ENCODE measurements around the gene SLC15A1. TPM values are rescaled to one million over a fixed set of nuclear protein-coding genes. Genes with fewer than 3 reads are reported as not detected.

SLC15A1 gene
- total and polyA plus RNA-seq, 2 donors (not counting 1 experiment from before 2014, with no cell fraction given), result not detected

GRCh38 chr13:98656223-98656622 lies 96.2 kb downstream of the SLC15A1 start:
- Histone ChIP-seq H3K9ac (ENCODE audit: low read length) (no peak overlapping the region), H3K27me3 (replicated peaks in 1 of 4; ENCODE audit: control extremely low read depth in 1 of 4, control insufficient read depth in 3 of 4, insufficient read depth in 4 of 4, low read length in 3 of 4) (peaks cover 0 to 3% (median 2%) of the 10 kb centered on the region in 4 experiments), H3K36me3 (replicated peaks in 1 of 2; ENCODE audit: control extremely low read depth in 1 of 2, control insufficient read depth in 1 of 2, extremely low read depth in 1 of 2, insufficient read depth in 2 of 2, low read length in 1 of 2) (no peaks in the 10 kb centered on the region), H4K20me1 (ENCODE audit: control insufficient read depth, insufficient read depth, low read length, poor library complexity, severe bottlenecking) (no peaks in the 10 kb centered on the region), H3K4me2 (replicated peaks; ENCODE audit: low read depth, low read length, poor library complexity, severe bottlenecking) (no peak overlapping the region), H3K4me3 (ENCODE audit: control extremely low read depth in 1 of 5, extremely low read depth in 1 of 5, insufficient read depth in 1 of 5, low read depth in 2 of 5, low read length in 4 of 5) (no peak overlapping the region), H3K79me2 (ENCODE audit: control insufficient read depth, insufficient read depth, low read length) (no peaks in the 10 kb centered on the region), H3K9me3 (ENCODE audit: control extremely low read depth in 1 of 3, control insufficient read depth in 2 of 3, insufficient read depth in 1 of 3, low read length in 2 of 3) (no peaks in the 10 kb centered on the region), H2AFZ (ENCODE audit: insufficient read depth, low read depth, low read length, poor library complexity, severe bottlenecking) (no peak overlapping the region), H3K4me1 (ENCODE audit: control insufficient read depth in 2 of 2, insufficient read depth in 2 of 2, low read length in 2 of 2) (peaks cover 0 to 5% of the 10 kb centered on the region in 2 donors), H3K27ac (ENCODE audit: low read length in 2 of 2) (no peak overlapping the region)
- no peak for TF ChIP-seq EZH2 (IDR thresholded peaks at IDR 0.05; ENCODE audit: borderline replicate concordance, insufficient read depth, low read depth, low read length, poor library complexity, severe bottlenecking)
- TF ChIP-seq CTCF (IDR thresholded peaks at IDR 0.05), result no peak
- Mint-ChIP-seq H3K9me3 (ENCODE audit: insufficient read depth) (no peaks in the 10 kb centered on the region), H3K4me1 (peaks cover 3% of the 10 kb centered on the region), H3K4me3 (no peak overlapping the region), H3K27me3 (peaks cover 13% of the 10 kb centered on the region), H3K27ac (no peak overlapping the region)
- POLR2A ChIA-PET, result no interaction called here
- WGBS (ENCODE audit: insufficient coverage), result 93% methylated on average over 3 of the region's 3 CpGs
- CTCF ChIA-PET, result interaction anchor here (8.3 kb wide), 1 partner anchor 212 kb away, joined by 268 read pairs; no protein-coding TSS in a partner anchor
- DNase-seq, result no peak
- intact Hi-C loops (cut with micrococcal nuclease), result no loop called here
- no peak for ATAC-seq (ENCODE audit: low read depth)

GRCh38 chr13:98653463-98653985 lies 98.9 kb downstream of the SLC15A1 start:
- H3K27ac ChIP-seq (ENCODE audit: low read length in 2 of 2), result no peak overlapping the region
- ATAC-seq (ENCODE audit: low read depth) (peak; percentile 85), DNase-seq (peak; percentile 78)
- H3K4me3 ChIP-seq (ENCODE audit: control extremely low read depth in 1 of 5, extremely low read depth in 1 of 5, insufficient read depth in 1 of 5, low read depth in 2 of 5, low read length in 4 of 5), result no peak overlapping the region
- H3K79me2 ChIP-seq (ENCODE audit: control insufficient read depth, insufficient read depth, low read length), result no peaks in the 10 kb centered on the region
- no peaks in the 10 kb centered on the region for H3K9me3 ChIP-seq (ENCODE audit: control extremely low read depth in 1 of 3, control insufficient read depth in 2 of 3, insufficient read depth in 1 of 3, low read length in 2 of 3)
- ChIA-PET POLR2A (interaction anchor here (0.8 kb wide), 1 partner anchor 208 kb away, joined by 3 read pairs; no protein-coding TSS in a partner anchor), CTCF (interaction anchor here (0.6 to 8.3 kb wide), 45 partner anchors 12 to 1254 kb away, joined by 3 to 268 read pairs (median 5); partner anchors contain the start of gene STK24)
- Mint-ChIP-seq H3K4me1 (peaks cover 5% of the 10 kb centered on the region), H3K4me3 (peak overlapping the region; percentile 44), H3K27ac (peak overlapping the region; percentile 42), H3K9me3 (ENCODE audit: insufficient read depth) (no peaks in the 10 kb centered on the region), H3K27me3 (peaks cover 7% of the 10 kb centered on the region)
- TF ChIP-seq EZH2 (IDR thresholded peaks at IDR 0.05; ENCODE audit: borderline replicate concordance, insufficient read depth, low read depth, low read length, poor library complexity, severe bottlenecking), result no peak
- peak; percentile 87 for TF ChIP-seq CTCF (IDR thresholded peaks at IDR 0.05)
- 61% methylated on average over 6 of the region's 9 CpGs for WGBS (ENCODE audit: insufficient coverage)
- H2AFZ ChIP-seq (ENCODE audit: insufficient read depth, low read depth, low read length, poor library complexity, severe bottlenecking), result peak overlapping the region; percentile 62
- no peaks in the 10 kb centered on the region for H4K20me1 ChIP-seq (ENCODE audit: control insufficient read depth, insufficient read depth, low read length, poor library complexity, severe bottlenecking)
- H3K9ac ChIP-seq (ENCODE audit: low read length), result no peak overlapping the region
- intact Hi-C loops (cut with micrococcal nuclease), result loop anchor here (1.0 to 5.0 kb wide), 3 partner anchors 76 to 208 kb away; partner anchors contain the start of gene STK24
- H3K36me3 ChIP-seq (replicated peaks in 1 of 2; ENCODE audit: control extremely low read depth in 1 of 2, control insufficient read depth in 1 of 2, extremely low read depth in 1 of 2, insufficient read depth in 2 of 2, low read length in 1 of 2), result no peaks in the 10 kb centered on the region
- peaks cover 0 to 5% of the 10 kb centered on the region in 2 donors for H3K4me1 ChIP-seq (ENCODE audit: control insufficient read depth in 2 of 2, insufficient read depth in 2 of 2, low read length in 2 of 2)
- peaks cover 0 to 3% (median 2%) of the 10 kb centered on the region in 4 experiments for H3K27me3 ChIP-seq (replicated peaks in 1 of 4; ENCODE audit: control extremely low read depth in 1 of 4, control insufficient read depth in 3 of 4, insufficient read depth in 4 of 4, low read length in 3 of 4)
- H3K4me2 ChIP-seq (replicated peaks; ENCODE audit: low read depth, low read length, poor library complexity, severe bottlenecking), result peak overlapping the region; percentile 44

Measured in B cell (primary cell).